A549 (cell line): Measurements from ENCODE around the gene TAS1R3.

ENCODE experiments used
- EHMT2 ChIP-seq: fragments of 200-600 bp; sonication (generic); IDR thresholded peaks from 2 replicates; pipeline ENCODE4 v1.6.1; 2016; ENCODE audit warnings: antibody characterized with exemption, low read depth, mild to moderate bottlenecking, moderate library complexity
- EP300 ChIP-seq, 2 experiments: fragments of >200 bp; sonication (Bioruptor Twin); formaldehyde crosslinking; IDR thresholded peaks; 2 replicates in 1 of 2; 3 replicates in 1 of 2; pipeline ENCODE4 v1.6.1; 2016 to 2017
- JUN ChIP-seq, 2 experiments: fragments of >200 bp; sonication (Bioruptor Twin); formaldehyde crosslinking; IDR thresholded peaks; 2 replicates in 1 of 2; 3 replicates in 1 of 2; pipeline ENCODE4 v1.6.1; 2016 to 2017
- SMC3 ChIP-seq: fragments of >200 bp; sonication (Bioruptor Twin); formaldehyde crosslinking; IDR thresholded peaks from 3 replicates; pipeline ENCODE4 v1.6.1; 2018; ENCODE audit warnings: inconsistent platforms
- SREBF2 ChIP-seq: fragments of 450-650 bp; IDR thresholded peaks from 2 replicates; pipeline ENCODE4 v1.6.1; 2014; ENCODE audit warnings: mild to moderate bottlenecking, moderate library complexity
- TFCP2L1 ChIP-seq: fragments of 250-450 bp; sonication (Bioruptor Pico); IDR thresholded peaks from 2 replicates; pipeline ENCODE4 v1.5.0; 2021; ENCODE audit warnings: mild to moderate bottlenecking
- ZFP36 ChIP-seq: fragments of 450-650 bp; IDR thresholded peaks from 2 replicates; pipeline ENCODE4 v1.6.1; 2014; ENCODE audit warnings: borderline replicate concordance; ENCODE audit not compliant: partially characterized antibody
- TF ChIP-seq, protein P1 (sequence below): IDR thresholded peaks from 2 replicates; pipeline ENCODE4 v1.6.1; 2012
- TF ChIP-seq, protein P2 (sequence below): fragments of 200-600 bp; sonication (generic); IDR thresholded peaks from 2 replicates; pipeline ENCODE4 v1.6.1; 2016; ENCODE audit warnings: antibody characterized with exemption, mild to moderate bottlenecking, moderate library complexity
- TF ChIP-seq, protein P3 (sequence below): fragments of >200 bp; sonication (Bioruptor Twin); formaldehyde crosslinking; IDR thresholded peaks from 3 replicates; pipeline ENCODE4 v1.5.1; 2016
- TF ChIP-seq, protein P4 (sequence below): IDR thresholded peaks from 2 replicates; pipeline ENCODE4 v1.6.1; 2012; ENCODE audit warnings: low read depth, borderline replicate concordance

DNA sequence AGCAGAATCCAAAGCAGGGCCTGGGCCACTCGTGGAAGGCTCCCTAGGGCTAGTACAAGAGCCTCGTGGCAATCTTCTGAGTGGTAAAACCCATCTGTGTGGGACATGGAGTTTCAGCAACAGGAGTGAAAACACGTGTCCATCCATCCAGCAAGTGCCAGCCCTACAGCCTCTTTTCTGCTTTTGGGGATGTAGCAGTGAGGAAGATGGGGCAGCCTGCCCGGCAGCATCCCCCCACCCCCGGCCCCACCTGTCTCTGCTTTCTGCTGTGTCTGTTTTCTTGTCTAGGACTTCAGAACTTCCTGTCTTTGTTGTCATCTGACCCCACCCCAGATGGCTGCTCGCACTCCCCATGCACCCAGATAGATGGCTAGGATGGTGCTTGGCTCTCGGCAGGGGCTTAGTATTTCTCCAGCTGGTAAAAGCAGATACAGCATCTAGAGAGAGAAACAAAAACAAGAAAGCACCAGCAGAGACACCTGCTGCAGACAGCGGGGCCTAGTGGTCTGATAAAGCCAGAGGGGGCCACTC lies 4.9 kb upstream of the TAS1R3 start:
- TF ChIP-seq, protein P1, sequence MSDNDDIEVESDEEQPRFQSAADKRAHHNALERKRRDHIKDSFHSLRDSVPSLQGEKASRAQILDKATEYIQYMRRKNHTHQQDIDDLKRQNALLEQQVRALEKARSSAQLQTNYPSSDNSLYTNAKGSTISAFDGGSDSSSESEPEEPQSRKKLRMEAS, result no peak
- TF ChIP-seq SMC3, result no peak
- TF ChIP-seq, protein P2, sequence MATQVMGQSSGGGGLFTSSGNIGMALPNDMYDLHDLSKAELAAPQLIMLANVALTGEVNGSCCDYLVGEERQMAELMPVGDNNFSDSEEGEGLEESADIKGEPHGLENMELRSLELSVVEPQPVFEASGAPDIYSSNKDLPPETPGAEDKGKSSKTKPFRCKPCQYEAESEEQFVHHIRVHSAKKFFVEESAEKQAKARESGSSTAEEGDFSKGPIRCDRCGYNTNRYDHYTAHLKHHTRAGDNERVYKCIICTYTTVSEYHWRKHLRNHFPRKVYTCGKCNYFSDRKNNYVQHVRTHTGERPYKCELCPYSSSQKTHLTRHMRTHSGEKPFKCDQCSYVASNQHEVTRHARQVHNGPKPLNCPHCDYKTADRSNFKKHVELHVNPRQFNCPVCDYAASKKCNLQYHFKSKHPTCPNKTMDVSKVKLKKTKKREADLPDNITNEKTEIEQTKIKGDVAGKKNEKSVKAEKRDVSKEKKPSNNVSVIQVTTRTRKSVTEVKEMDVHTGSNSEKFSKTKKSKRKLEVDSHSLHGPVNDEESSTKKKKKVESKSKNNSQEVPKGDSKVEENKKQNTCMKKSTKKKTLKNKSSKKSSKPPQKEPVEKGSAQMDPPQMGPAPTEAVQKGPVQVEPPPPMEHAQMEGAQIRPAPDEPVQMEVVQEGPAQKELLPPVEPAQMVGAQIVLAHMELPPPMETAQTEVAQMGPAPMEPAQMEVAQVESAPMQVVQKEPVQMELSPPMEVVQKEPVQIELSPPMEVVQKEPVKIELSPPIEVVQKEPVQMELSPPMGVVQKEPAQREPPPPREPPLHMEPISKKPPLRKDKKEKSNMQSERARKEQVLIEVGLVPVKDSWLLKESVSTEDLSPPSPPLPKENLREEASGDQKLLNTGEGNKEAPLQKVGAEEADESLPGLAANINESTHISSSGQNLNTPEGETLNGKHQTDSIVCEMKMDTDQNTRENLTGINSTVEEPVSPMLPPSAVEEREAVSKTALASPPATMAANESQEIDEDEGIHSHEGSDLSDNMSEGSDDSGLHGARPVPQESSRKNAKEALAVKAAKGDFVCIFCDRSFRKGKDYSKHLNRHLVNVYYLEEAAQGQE, result no peak
- no peak for TF ChIP-seq ZFP36
- TF ChIP-seq, protein P3, sequence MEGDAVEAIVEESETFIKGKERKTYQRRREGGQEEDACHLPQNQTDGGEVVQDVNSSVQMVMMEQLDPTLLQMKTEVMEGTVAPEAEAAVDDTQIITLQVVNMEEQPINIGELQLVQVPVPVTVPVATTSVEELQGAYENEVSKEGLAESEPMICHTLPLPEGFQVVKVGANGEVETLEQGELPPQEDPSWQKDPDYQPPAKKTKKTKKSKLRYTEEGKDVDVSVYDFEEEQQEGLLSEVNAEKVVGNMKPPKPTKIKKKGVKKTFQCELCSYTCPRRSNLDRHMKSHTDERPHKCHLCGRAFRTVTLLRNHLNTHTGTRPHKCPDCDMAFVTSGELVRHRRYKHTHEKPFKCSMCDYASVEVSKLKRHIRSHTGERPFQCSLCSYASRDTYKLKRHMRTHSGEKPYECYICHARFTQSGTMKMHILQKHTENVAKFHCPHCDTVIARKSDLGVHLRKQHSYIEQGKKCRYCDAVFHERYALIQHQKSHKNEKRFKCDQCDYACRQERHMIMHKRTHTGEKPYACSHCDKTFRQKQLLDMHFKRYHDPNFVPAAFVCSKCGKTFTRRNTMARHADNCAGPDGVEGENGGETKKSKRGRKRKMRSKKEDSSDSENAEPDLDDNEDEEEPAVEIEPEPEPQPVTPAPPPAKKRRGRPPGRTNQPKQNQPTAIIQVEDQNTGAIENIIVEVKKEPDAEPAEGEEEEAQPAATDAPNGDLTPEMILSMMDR, result no peak
- TF ChIP-seq, protein P4, sequence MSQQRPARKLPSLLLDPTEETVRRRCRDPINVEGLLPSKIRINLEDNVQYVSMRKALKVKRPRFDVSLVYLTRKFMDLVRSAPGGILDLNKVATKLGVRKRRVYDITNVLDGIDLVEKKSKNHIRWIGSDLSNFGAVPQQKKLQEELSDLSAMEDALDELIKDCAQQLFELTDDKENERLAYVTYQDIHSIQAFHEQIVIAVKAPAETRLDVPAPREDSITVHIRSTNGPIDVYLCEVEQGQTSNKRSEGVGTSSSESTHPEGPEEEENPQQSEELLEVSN, result no peak
- no peak for TF ChIP-seq TFCP2L1 (CRISPR knock-in tag)
- no peak for TF ChIP-seq JUN (IDR thresholded peaks at IDR 0.05)
- TF ChIP-seq EP300 (IDR thresholded peaks at IDR 0.05), result no peak
- no peak for TF ChIP-seq EHMT2
- no peak for TF ChIP-seq SREBF2
